SK-N-SH treated with all-trans-retinoic acid at 6 μM for 48 hours (cell line): ENCODE results near the gene TMEM131L.

ENCODE experiments used
- ARNTL ChIP-seq: fragments of 450-650 bp; formaldehyde crosslinking; IDR thresholded peaks from 2 replicates; pipeline ENCODE4 v1.5.0; 2020; ENCODE audit warnings: low read depth, mild to moderate bottlenecking, moderate library complexity, borderline replicate concordance
- BACH2 ChIP-seq: fragments of 250-450 bp; sonication (Bioruptor Pico); IDR thresholded peaks from 2 replicates; pipeline ENCODE4 v1.9.0; 2021; ENCODE audit warnings: mild to moderate bottlenecking, borderline replicate concordance
- CREB5 ChIP-seq: fragments of 250-450 bp; sonication (Bioruptor Pico); IDR thresholded peaks from 2 replicates; pipeline ENCODE4 v1.5.1; 2020; ENCODE audit warnings: low read depth, mild to moderate bottlenecking, moderate library complexity
- CSDC2 ChIP-seq: fragments of 250-450 bp; sonication (Bioruptor Pico); IDR thresholded peaks from 2 replicates; pipeline ENCODE4 v1.5.0; 2020; ENCODE audit warnings: mild to moderate bottlenecking, moderate library complexity
- GLIS3 ChIP-seq: fragments of 250-450 bp; sonication (Bioruptor Pico); IDR thresholded peaks from 2 replicates; pipeline ENCODE4 v1.5.0; 2020; ENCODE audit warnings: mild to moderate bottlenecking, moderate library complexity
- PATZ1 ChIP-seq: fragments of 250-450 bp; sonication (Bioruptor Pico); IDR thresholded peaks from 2 replicates; pipeline ENCODE4 v1.8.0; 2020; ENCODE audit warnings: mild to moderate bottlenecking, moderate library complexity, borderline replicate concordance
- POU6F1 ChIP-seq: fragments of 250-450 bp; sonication (Bioruptor Pico); IDR thresholded peaks from 2 replicates; pipeline ENCODE4 v1.8.0; 2021; ENCODE audit warnings: low read depth, mild to moderate bottlenecking, moderate library complexity, borderline replicate concordance
- PPARA ChIP-seq: fragments of 250-450 bp; sonication (Bioruptor Pico); IDR thresholded peaks from 2 replicates; pipeline ENCODE4 v1.5.0; 2020; ENCODE audit warnings: mild to moderate bottlenecking, borderline replicate concordance
- RARB ChIP-seq: fragments of 250-450 bp; sonication (Bioruptor Pico); IDR thresholded peaks from 2 replicates; pipeline ENCODE4 v1.8.0; 2021; ENCODE audit warnings: mild to moderate bottlenecking, moderate library complexity
- TCF4 ChIP-seq: fragments of 250-450 bp; sonication (Bioruptor Pico); IDR thresholded peaks from 2 replicates; pipeline ENCODE4 v1.8.0; 2021; ENCODE audit warnings: mild to moderate bottlenecking, moderate library complexity, borderline replicate concordance
- TOX ChIP-seq: fragments of 250-450 bp; sonication (Bioruptor Pico); IDR thresholded peaks from 2 replicates; pipeline ENCODE4 v1.8.0; 2021; ENCODE audit warnings: mild to moderate bottlenecking, moderate library complexity, borderline replicate concordance
- ZFP30 ChIP-seq: fragments of 450-650 bp; formaldehyde crosslinking; IDR thresholded peaks from 2 replicates; pipeline ENCODE4 v1.5.0; 2022; ENCODE audit warnings: mild to moderate bottlenecking, moderate library complexity
- ZNF70 ChIP-seq: fragments of 450-650 bp; formaldehyde crosslinking; IDR thresholded peaks from 2 replicates; pipeline ENCODE4 v1.5.0; 2020; ENCODE audit warnings: mild to moderate bottlenecking, moderate library complexity

GRCh38 chr4:153579872-153580271 is 113.7 kb downstream of the TMEM131L start:
- no peak for TF ChIP-seq ARNTL
- no peak for TF ChIP-seq POU6F1 (CRISPR knock-in tag)
- TF ChIP-seq ZFP30 (CRISPR knock-in tag) = no peak
- TF ChIP-seq TOX (CRISPR knock-in tag) = no peak
- no peak for TF ChIP-seq CREB5
- no peak for TF ChIP-seq PATZ1 (CRISPR knock-in tag)
- no peak for TF ChIP-seq RARB (CRISPR knock-in tag)
- no peak for TF ChIP-seq TCF4 (CRISPR knock-in tag)
- no peak for TF ChIP-seq ZNF70 (CRISPR knock-in tag)
- TF ChIP-seq GLIS3 (CRISPR knock-in tag) = no peak
- no peak for TF ChIP-seq PPARA (CRISPR knock-in tag)
- no peak for TF ChIP-seq CSDC2 (CRISPR knock-in tag)
- no peak for TF ChIP-seq BACH2 (CRISPR knock-in tag)
